Stimulated activated naive CD8-positive, alpha-beta T cell treated with anti-CD3 and anti-CD28 coated beads, Interleukin-15, Interleukin-2, amounts not matched to agents 100 U/mL and 50 U/mL, for 24 hours (primary cell): Measurements from ENCODE around the gene RIPOR1.
A peak's percentile ranks its signal among the peaks of the same experiment; 100 is the strongest.
"Not testable (repeated sequence)": the region's sequence is repeated elsewhere in the genome, so short reads cannot be mapped to it uniquely, and the experiment has no call there.

Source experiments
- ATAC-seq: fragments of 150-1000 bp; cut with Tn5 transposase; one replicate; pipeline ENCODE4 v1.10.0; 2021
- DNase-seq: peaks from one replicate; pipeline ENCODE4 v3.0.0; 2021

The RIPOR1 gene

DNA sequence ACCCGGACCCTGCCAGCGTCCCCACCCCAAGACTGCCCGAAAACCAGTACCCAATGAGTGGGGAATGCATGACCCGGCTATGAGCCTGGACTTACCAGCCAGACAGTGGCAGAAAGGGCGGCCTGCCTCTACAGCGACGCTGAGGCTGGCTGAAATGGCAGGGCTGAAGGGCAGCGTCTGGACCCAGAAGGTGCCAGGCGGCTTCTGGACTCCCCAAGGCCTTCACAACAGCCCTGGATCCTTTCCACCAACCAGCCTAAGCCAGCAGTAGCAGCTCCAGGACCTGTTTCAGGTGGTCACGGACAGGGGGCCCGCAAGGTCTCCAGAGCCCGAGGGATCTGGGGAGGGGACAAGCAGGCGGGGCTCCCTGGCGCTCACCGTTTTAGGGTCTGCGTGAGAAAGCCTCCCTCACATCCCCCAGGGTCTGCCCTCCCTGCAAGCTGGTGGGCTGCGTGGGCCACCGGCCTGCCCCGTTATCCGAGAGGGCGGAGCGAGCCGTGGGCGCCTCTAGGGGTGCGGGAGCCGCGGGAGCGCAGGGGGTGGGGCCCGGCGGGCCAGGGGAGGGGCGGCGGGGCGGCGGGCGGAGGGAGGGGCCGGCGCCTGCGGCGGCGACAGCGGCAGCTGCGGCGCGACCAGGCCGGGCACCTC is at the start of gene RIPOR1:
Gene RIPOR1 (plus strand): TSS at position 608 of the 648 bp plus-strand sequence. CDS start 9,618 bp downstream, outside the sequence.
- peak; percentile 47 for ATAC-seq
- peak; percentile 64 for DNase-seq

DNA sequence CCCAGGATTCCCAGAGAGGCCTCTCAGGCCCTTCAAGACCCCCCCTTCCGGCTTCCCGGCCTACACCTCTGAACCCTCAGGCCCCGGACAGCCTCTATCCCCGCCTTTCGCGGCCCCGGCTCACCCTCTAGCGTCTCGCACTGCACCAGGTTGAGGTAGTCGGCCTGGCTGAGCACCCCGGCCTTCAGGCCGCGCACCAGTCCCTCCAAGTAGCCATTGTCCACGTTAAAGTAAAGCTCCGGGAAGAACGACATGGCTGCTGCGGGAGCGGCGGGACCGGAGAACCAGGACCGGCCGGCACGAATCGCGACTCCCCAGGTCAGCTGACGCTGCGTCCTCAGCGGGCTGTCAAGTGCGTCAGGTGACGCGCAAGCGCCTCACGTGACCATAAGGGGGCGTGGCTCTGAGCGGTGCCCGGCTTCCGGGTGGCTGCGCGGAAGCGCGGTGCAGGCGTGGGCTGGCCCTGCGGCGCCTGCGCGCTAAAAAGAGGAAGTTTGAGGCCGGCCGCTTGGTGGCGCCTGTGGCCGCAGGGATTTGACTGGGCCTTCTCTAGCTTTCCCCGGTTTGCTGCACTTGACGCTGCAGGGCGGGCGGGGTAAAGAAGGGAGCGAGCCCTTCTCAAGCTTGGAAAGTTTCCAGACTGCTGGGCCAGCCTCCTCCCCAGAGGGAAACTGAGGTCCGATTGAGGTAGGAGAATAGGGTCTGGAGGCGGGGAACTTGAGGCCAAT is 47.6 kb upstream of the RIPOR1 start, which contains the start of gene ATP6V0D1:
Gene ATP6V0D1 (minus strand): TSS at position 325 of the 728 bp plus-strand sequence. CDS start 71 bp downstream, at position 254.
- ATAC-seq = peak; percentile 92
- DNase-seq = peak; percentile 100

DNA sequence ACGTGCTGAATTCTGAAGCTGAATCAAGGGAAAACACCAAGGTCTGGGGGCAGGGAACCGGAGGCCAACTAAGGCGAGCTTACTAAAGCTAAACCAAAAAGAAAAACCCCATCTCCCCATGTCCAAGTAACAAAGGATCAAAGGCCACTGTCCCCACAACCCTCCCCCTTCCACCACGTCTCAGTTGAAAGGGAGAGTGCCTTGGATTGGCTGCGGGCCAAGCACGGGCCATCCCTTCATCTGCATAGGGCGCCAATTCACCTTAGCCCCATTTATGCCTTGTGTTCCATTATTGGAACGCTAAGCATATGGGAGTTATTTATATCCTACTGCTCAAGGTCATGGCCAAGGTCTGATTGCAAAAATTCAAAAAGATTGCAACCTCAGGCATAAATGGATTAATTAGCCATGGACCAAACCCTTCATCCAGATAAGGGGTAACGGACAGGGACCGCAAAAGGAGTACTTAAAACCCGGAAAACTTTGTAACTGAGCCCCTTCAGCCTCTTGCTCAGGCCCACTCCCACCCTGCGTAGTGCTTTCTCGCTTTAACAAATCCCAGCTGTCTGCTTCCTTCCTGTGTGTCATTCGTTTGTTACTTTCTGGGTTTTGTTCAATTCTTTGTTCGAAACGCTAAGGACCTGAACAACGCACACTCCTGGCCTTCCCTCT is 46.9 kb upstream of the RIPOR1 start:
- DNase-seq (peak; percentile 74), ATAC-seq (peak; percentile 25)

- ATAC-seq (no peak), DNase-seq (peak; percentile 20)
Observed at GRCh38 chr16:67482233-67482924, 46.2 kb upstream of the RIPOR1 start.

GRCh38 chr16:67483150-67483549 is 45.5 kb upstream of the RIPOR1 start, which contains the start of gene AGRP:
TSS of gene AGRP (minus strand) at chr16:67483547. CDS start at chr16:67483398, 149 bp downstream.
- no peak for DNase-seq
- ATAC-seq = no peak

- DNase-seq = no peak
- ATAC-seq = no peak
Observed at GRCh38 chr16:67483731-67484525, 44.7 kb upstream of the RIPOR1 start.

GRCh38 chr16:67486805-67487204 is 41.8 kb upstream of the RIPOR1 start:
- no peak for DNase-seq
- ATAC-seq = no peak

GRCh38 chr16:67487561-67487960 is 41.1 kb upstream of the RIPOR1 start:
- DNase-seq, ATAC-seq: not testable (repeated sequence)

DNA sequence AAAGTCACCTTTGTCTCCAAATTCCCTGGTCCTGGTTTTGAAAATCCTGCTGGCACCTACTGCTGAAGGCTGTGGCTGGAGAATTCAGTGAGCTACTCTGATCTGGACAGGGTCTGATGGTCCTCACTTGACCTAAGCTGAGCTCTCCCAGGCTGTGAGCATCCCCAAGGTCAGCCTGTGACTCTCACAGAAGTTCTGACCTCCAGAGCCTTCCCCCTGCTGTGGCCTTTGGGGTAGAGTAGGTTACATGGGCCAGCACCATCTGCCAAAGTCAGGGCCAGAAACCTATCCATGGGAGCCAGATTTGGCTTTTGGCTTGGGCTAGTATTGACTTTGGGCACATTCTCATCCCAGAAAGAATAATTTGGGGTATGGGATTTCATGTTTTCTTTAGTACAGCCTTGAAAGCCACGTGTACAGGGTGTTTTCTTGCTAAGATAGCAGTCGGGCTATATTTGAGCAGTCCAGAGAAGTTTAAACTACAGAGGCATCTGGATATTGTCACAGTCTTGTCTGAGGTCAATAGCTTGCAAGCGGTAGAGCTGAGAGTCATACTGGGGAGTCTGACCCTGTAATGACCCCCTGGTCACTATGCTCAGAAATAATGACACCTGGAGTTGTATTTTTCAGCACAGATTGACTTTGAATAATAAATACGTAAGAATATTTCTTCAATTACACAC is 39.1 kb upstream of the RIPOR1 start:
- DNase-seq (no peak), ATAC-seq (no peak)

DNA sequence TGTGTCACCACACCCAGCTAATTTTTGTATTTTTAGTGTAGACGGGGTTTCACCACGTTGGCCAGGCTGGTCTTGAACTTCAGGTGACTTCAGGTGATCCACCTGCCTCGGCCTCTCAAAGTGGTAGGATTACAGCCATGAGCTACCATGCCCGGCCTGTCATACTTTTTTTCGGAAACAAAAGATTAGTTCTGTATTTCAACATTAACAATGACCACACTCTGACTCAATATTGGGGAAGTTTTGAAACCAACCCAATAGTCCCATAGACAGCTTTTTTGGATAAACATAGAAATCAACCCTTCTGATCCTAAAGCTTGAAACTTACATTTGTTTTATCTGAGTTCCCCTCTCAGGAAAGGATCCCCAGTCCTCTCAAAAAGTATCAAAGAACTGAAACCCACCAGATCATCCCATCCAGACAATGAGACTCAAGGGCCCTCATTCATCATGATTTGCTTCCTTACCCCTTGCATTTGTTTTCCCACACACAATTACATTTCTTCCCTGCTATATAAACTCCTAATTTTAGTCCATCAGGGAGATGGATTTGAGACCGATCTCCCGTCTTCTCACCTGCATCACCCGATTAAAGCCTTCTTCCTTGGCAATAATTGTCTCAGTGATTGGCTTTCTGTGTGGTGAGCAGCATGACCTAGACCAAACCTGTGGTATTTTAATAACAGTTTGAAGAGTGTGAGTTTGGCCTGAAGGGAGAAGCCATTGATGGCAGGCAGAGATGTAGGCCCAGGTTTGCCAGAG is 38.1 kb upstream of the RIPOR1 start:
- no peak for DNase-seq
- no peak for ATAC-seq

- no peak for ATAC-seq
Observed at GRCh38 chr16:67499106-67499505, 29.5 kb upstream of the RIPOR1 start.

GRCh38 chr16:67504031-67505021 is 24.3 kb upstream of the RIPOR1 start:
- ATAC-seq (peak; percentile 89), DNase-seq (peak; percentile 51)

More at GRCh38 chr16:67499106-67499505, 29.5 kb upstream of the RIPOR1 start:
- no peak for DNase-seq

GRCh38 chr16:67506468-67506867 is 22.2 kb upstream of the RIPOR1 start:
- ATAC-seq (no peak), DNase-seq (no peak)

DNA sequence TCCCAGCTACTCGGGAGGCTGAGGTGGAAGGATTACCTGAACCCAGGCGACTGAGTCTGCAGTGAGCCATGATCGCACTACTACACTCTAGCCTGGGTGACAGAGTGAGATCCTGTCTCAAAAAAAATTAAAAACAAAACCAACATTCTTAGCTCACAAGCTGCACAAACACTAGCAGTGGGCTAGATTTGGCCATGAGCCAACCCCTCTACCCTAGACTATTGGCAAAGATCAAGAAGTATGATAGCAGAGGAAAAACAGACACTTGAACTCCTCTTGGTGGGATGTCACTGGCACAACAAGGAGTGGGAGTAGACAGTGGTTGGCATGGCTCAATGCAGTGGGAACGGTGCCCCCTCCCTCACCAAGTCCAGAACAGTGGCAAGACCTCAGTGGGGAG is 19.6 kb upstream of the RIPOR1 start:
- no peak for ATAC-seq
- DNase-seq = no peak

GRCh38 chr16:67513892-67514291 is 14.7 kb upstream of the RIPOR1 start:
- ATAC-seq, DNase-seq: not testable (repeated sequence)

DNA sequence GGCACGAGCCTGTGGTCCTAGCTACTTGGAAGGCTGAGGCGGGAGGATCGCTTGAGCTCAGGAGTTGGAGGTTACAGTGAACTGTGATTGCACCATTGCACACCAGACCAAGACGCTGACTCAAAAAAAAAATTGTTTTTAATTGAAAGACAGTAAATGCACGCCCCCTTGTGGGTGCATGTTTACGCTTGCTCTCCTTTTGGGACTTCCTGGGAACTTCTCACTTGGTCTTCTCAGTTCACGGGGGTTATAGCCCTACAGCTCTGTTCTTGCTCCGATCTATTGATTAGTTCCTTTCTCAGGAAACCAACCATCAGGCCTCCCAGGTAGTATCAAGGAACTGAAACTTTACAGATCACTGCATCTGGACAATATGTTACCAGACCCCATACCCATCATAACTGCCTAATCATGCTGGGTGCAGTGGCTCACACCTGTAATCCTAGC is 14.2 kb upstream of the RIPOR1 start:
- ATAC-seq = peak; percentile 70
- DNase-seq = peak; percentile 81

DNA sequence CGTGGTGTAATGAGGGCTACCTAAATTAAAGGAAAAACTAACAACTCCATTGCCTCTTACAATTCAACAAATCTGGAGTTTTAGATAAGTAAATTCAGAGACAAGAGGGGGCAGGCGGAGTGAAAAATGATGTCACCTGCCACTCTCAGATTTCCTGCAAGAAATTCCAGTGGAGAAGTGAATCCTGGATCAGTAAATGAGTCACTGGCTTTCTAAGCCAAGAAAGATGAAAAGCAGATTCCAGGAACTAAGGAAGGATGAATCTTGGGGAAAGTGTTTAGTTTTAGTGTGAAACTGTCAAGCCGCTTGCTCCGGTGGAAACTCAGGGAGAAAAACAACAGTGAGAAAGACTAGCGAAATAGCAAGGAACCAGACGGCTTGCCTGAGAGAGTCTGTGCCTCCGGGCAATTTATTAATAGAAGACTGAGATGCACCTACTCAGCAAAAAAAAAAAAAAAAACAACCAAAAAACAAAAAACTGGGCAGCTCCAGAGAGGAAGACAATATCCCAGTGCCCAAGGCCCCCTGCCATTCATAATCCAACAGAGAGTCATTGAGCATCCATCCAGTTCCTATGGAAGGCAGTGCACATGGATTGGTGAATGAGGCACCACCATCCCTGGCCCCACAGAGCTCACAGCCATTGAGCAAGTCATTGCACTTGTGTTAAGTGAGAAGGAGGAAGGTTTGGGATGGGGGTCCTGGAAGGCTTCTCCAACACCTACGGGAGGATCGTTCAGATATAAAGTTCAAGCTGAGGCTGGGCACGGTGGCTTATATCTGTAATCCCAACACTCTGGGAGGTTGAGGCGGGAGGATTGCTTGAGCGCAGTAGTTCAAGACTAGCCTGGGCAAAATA is 12.1 kb upstream of the RIPOR1 start:
- ATAC-seq (no peak), DNase-seq (no peak)

DNA sequence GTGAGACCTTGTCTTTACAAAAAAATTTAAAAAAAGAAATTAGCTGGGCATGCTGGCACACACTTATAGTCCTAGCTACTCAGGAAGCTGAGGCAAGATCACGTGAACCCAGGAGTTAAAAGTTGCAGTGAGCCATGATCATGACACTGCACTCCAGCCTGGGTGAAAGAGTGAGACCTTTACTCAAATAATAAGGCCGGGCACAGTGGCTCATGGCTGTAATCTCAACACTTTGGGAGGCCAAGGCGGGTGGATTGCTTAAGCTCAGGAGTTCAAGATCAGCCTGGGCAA is 11.5 kb upstream of the RIPOR1 start:
- ATAC-seq (no peak), DNase-seq (no peak)
